ENCODE results near the gene B9D1. TPM values are rescaled to one million over a fixed set of nuclear protein-coding genes. Genes with fewer than 3 reads are reported as not detected.

B9D1 gene
- total RNA-seq, 1 donor from 2014 or later: 9.2 TPM

DNA sequence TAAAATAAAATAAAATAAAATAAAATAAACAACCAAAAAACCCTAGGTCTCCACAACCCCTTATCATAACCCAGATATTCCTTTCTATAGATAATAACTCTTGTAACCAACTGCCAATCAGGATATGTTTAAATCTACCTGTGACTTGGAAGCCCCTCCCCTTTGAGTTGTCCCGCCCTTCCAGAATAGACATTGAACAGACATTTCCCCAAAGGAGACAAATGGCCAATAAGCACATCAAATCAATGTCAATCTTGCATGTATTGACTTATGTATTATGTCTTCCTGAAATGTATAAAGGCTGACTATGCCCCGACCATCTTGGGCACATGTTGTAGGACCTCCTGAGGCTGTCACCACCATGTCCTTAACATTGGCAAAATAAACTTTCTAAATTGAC is 14.3 kb upstream of the B9D1 start:
- no peak for DNase-seq

DNA sequence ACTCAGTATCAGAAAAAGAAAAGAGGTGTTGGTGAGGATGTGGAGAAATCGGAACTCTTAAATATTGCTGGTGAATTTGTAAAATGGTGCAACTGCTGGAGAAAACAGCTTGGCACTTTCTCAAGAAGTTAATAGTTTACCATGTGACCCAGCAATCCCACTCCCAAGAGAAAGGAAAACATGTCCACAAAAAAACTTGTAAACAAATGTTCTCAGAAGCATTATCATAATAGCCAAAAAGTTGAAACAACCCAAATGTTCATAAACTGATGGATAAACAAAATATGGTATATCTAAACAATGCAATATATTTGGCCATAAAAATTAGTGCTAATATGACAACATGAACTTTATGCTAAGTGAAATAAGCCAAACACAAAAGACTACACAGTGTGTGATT is 13.2 kb upstream of the B9D1 start:
- DNase-seq: no peak

- DNase-seq: no peak
Observed at GRCh38 chr17:19374136-19374535, 11.6 kb upstream of the B9D1 start.

DNA sequence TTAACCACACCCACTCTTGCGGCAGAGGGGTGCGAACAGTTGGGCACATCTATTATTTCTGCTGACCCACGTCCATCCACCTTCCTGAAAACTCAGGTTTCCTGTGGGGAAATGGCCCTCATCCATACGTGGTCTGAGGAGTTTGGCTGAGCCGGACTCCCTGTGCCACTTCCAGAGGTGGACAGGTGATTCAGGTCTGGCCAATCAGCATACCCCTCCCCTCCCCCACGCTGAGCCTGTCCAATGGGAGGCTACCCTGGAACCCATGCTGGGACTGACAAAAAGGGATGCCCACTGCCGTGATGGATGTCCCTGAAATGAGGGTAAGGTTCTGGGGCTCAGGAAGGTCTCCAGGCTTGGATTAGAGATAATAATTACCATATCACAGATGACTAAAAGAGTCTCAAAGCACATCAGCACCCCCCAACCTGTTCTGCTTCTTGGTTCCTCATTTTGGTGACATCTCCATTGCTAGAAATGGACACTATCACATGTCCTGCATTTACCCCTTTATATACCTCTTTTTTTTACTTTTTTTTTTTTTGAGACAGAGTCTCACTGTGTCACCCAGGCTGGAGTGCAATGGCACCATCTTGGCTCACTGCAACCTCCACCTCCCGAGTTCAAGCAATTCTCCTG is 10.5 kb upstream of the B9D1 start:
- no peak for DNase-seq

- no peak for DNase-seq
Observed at GRCh38 chr17:19372439-19372838, 9.9 kb upstream of the B9D1 start.

DNA sequence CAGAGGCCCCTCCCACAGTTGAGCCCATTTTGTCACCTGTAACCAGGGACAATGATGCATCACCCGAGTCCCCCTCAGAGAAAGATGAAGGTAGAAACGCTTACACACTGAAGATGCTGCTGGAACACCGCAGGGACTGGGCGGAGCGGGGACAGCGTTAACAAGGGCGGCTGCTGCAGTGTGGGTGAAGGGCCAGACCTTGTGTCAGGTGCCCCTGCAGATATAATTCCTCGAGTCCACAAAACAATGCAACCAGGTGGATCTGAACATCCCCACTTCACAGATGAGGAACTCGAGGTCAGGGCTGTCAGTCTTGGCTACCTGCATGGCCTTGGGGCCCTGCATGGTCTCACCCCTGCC is 9.5 kb upstream of the B9D1 start:
- DNase-seq: no peak

DNA sequence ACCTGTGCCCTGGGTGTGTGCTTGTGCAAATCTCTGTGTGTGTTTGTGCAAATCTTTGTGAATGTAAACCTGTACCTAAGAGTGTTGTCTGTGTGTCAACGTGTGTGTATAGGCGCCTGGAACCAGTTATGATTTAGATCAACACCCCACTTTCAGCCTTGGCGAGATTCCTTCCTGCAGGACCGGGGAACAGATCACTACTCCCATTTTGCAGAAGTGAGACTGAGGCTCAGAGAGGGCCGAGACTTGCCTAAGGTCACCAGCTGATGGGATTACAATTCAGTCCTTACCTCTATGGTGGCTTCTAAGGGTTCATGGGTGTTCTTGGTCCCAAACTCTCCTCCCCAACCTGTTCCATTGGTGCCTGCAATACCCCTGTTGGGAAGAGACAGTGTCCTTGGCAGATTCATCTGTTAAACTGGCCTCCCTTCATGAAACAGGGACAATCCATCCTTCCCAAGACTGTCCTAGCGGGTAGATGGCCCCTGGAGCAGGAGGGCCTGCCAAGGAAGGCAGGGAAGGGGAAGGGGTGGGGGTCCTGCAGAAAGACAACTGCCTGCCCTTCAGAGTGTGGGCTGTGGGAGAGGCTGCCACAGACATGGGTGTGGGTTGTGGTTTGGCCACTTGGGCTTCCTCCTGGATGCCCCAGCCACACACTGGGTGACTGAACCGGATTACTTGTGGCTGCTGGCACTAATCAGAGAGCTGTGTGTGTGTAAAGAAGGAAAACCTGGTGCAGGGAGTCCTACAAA is 8.9 kb upstream of the B9D1 start:
- no peak for DNase-seq

DNA sequence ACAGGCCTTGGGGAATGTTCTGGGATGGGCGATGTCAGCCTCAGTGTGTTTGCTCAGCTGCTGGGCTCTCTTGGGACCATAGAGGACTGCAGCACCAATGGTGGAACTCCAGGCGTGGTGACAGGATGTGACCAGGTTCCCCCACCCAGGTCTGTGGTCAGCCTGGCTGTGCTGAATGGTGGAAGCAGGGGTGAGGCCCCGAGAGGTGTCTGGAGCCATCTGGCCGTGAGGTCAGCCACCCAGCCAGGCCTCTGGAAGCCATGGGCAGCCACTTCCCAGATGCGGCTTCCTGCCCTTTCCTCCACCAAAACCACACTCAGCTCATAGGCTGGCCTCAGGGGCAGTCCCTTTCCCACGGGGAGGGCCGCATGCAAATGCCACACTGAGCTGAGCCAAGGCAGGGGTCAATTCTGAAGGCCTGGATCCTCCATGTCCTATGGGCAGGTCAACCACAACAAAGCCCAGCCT is 8.0 kb upstream of the B9D1 start:
- DNase-seq: no peak

DNA sequence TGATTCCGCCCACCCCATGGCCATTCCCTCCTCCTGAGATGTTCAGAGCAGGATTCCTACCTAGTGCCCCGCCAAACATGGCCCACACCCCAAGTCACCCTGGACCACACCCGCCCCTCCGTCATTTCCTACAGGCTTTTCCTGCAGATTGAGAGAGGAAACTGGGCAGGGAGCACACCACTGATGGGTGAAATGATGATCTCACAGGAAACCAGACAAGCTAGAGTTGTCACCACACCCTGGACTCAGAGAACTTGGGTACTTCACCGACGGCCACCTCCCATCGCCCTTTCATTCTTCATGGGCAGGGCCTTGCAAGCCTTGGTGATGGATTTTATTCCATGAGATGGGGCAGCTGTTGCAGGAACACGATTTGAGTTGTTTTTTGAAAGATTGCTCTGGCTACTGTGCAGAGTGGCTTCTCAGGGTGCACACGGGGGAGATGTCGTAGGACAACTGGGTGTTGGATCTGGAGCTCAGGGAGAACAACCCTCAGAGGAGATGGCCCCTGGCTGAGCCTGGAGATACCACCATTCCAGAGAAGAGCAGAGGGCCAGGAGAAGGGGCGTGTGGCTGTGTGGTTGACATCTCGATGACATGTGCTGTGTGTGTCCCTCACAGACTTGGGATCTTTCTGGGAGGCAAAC is 7.4 kb upstream of the B9D1 start:
- DNase-seq: no peak

DNA sequence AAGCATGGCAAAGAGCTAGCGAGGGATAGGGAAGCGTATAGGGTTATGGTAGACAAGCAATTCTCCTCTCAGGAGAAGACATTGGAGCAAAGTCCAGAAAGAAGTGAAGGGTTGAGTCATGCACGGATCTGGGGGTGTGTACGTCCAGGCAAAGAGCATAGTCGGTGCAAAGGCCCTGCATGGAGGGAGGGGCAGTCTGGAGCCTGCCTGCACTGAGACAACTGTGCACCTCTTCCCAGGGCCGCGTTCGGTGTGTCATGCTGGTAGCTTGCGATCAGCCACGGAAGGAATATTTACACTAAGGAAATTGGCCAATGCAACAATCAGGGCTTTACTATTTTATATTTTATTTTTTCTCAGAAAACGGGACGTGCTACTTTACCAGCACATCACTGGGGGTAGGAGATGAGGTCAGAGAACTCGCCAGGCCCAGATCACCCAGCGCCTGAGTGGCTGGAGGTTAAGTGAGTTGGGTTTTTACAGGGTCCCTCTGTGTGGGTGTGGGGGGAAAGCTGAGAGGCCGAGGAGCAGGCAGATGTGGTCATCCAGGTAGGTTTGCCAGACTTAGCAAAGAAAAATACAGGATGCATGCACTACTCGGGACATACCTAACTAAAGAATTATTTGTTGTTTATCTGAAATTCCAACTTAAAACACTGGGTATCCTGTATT is 6.7 kb upstream of the B9D1 start:
- DNase-seq: no peak

- DNase-seq: no peak
Observed at GRCh38 chr17:19368229-19368628, 5.7 kb upstream of the B9D1 start.

DNA sequence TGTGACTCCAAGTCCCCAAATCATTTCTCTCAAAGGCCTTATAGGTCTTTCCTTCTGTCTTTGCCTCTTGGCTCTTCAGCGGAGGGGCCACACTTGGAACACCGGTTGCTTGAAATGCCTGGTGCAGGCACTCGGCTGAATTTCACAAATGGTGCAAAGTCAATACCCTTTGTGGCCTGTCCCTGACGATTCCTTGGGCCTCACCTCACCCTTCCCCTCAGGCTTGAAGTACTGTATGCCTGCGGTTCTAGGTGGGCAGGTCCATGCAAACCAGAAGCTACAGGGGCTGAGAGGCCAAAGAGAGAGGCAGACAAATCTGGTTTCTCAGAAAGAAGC is 4.1 kb upstream of the B9D1 start:
- DNase-seq: no peak

- no peak for DNase-seq
Observed at GRCh38 chr17:19365833-19366636, 3.5 kb upstream of the B9D1 start.

- no peak for DNase-seq
Observed at GRCh38 chr17:19365499-19365817, 2.9 kb upstream of the B9D1 start.

GRCh38 chr17:19364699-19365498 is 2.4 kb upstream of the B9D1 start:
- DNase-seq: no peak

- no peak for DNase-seq
Observed at GRCh38 chr17:19363460-19364035, 1.0 kb upstream of the B9D1 start.

GRCh38 chr17:19363114-19363438 is 553 bp upstream of the B9D1 start:
- DNase-seq: no peak

GRCh38 chr17:19361944-19362276 is 613 bp downstream of the B9D1 start:
- DNase-seq: no peak

DNA sequence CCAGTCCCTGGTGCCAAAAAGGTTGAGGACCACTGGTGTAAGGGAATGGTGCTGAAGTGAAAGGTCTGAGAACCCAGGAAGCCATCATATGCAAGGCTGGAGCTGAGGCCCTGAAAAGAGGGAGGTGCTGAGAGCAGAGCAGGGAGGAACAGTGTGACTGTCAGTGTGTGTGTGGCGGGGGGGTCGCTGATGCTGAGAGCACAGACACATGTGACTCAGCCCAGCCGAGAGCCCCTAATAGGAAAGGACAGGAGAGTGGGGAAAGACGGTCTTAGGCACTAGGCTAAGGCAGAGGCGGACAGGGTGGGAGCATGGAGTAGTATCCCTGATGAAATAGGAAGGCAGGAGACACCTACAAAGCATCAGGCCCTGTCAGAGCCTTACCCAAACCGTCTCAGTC is 1.2 kb downstream of the B9D1 start:
- no peak for DNase-seq

- no peak for DNase-seq
Observed at GRCh38 chr17:19360772-19361171, 1.8 kb downstream of the B9D1 start.

- DNase-seq: no peak
Observed at GRCh38 chr17:19359856-19360255, 2.7 kb downstream of the B9D1 start.

GRCh38 chr17:19359151-19359550 is 3.4 kb downstream of the B9D1 start:
- no peak for DNase-seq
